Ovary (tissue), 3 donors: ENCODE measurements around the gene SRSF9.

Experiments used
- CTCF ChIP-seq, 3 donors: fragments of 450-650 bp in 2 of 3; fragments of 200-600 bp in 1 of 3; IDR thresholded peaks; one replicate each; pipeline versions ENCODE4 v1.5.1 to v1.8.0; 2016 to 2022; ENCODE audit warnings: antibody characterized with exemption in 3 of 3, mild to moderate bottlenecking in 1 of 3
- POLR2A ChIP-seq: fragments of 450-650 bp; IDR thresholded peaks from one replicate; pipeline ENCODE4 v1.6.1; 2017; ENCODE audit warnings: antibody characterized with exemption, mild to moderate bottlenecking, moderate library complexity
- donor health status: DM: no; HTN: no; CAD: no.

- TF ChIP-seq CTCF (IDR thresholded peaks at IDR 0.05) (no peak), POLR2A (no peak)
These were observed 15.6 kb downstream of the SRSF9 start for GRCh38 chr12:120453977-120454376.
